NOMO-1 (cell line): ENCODE measurements around the gene ATP5PF.
"Not testable (repeated sequence)": the region's sequence is repeated elsewhere in the genome, so short reads cannot be mapped to it uniquely, and the experiment has no call there.

Experiments
- DNase-seq, 2 experiments: peaks; one replicate each; lab custom pipeline; 2025; ENCODE audit not compliant: unreplicated experiment in 2 of 2; lab: John Stamatoyannopoulos, UW

Gene ATP5PF

DNA sequence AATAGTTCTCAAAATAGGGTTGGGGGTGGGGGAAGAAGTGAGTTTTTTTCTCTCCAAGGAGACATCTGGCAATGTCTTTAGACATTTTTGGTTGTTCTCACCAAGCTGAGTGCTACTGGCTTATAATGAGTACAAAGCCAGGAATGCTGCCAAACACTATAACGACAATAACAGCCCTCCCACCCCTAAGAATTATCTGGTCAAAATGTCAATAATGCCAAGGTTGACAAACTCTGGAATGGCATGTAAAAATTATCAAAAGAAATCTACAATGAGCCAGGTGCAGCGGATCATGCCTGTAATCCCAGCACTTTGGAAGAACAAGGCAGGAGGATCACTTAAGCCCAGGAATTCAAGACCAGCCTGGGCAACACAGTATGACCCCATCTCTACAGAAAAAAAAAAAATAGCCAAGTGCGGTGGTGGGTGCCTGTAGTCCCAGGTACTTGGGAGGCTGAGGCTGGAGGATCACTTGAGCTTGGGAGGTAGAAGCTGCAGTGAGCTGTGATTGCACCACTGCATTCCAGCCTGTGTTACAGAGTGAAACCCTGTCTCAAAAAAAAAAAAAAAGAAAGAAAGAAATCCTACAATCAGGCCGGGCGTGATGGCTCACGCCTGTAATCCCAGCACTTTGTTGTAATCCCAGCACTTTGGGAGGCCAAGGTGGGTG, 2.5 kb downstream of the ATP5PF start:
- no peak for DNase-seq

GRCh38 chr21:25722631-25723030, 12.1 kb downstream of the ATP5PF start:
- peak; percentile 68 to 79 for DNase-seq

- no peak for DNase-seq
These were observed 12.7 kb downstream of the ATP5PF start for GRCh38 chr21:25721987-25722386.

GRCh38 chr21:25717491-25718147, 17.1 kb downstream of the ATP5PF start:
- no peak for DNase-seq

- DNase-seq, result not testable (repeated sequence)
These were observed 20.6 kb downstream of the ATP5PF start for GRCh38 chr21:25714066-25714465.

- DNase-seq, result no peak
These were observed 24.2 kb downstream of the ATP5PF start for GRCh38 chr21:25710550-25710949.

DNA sequence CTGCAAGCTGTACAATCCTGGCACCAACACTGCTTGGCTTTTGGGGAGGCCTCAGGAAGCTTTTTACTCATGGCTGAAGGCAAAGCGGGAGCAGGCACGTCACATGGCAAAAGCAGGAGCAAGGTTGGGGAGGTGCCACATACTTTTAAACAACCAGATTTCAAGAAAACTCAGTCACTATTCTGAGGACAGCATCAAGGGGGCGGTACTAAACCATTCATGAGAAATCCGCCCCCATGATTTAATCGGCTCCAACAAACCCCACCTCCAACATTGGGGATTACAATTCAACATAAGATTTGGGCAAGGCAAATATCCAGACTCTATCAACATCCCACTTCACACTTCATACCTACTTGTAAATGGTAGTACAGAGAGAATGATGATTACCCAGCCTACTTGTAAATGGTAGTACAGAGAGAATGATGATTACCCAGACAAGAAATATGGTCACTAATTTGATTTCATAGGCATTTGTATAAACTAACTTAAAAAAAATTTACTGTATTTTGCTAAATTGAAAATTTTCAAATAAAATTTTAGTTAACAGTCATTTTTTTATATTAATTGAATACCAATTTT, 24.9 kb downstream of the ATP5PF start:
- no peak for DNase-seq

- peak in 1 of 2 experiments; percentile 32 for DNase-seq
These were observed 26.1 kb downstream of the ATP5PF start for GRCh38 chr21:25708467-25709065.

DNA sequence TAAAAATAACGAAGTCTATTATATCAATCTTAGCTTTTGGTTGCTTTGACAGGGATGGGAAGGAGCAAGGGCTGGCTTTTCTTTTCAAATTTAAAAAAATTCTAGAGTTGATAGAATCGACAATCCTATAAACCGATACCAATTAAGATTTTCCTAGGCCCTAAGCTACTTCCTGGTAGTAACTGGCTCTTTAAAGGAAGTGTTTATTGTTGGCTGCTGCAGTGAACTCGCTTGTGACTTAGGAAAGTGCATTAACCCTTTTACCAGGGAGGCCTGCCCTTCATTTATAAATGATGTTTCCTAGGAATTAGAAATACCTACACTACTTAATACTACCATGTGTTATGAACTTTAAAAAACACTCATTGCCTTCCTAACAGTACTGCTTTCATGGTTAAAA, 33.2 kb downstream of the ATP5PF start:
- DNase-seq, result peak in 1 of 2 experiments; percentile 31

- no peak for DNase-seq
These were observed 34.0 kb downstream of the ATP5PF start for GRCh38 chr21:25700741-25701140.

GRCh38 chr21:25695461-25695860, 39.2 kb downstream of the ATP5PF start:
- DNase-seq, result not testable (repeated sequence)

GRCh38 chr21:25691976-25692375, 42.7 kb downstream of the ATP5PF start:
- DNase-seq, result no peak

- no peak for DNase-seq
These were observed 45.5 kb downstream of the ATP5PF start for GRCh38 chr21:25689226-25689625.

GRCh38 chr21:25688275-25689155, 46.2 kb downstream of the ATP5PF start:
- no peak for DNase-seq

DNA sequence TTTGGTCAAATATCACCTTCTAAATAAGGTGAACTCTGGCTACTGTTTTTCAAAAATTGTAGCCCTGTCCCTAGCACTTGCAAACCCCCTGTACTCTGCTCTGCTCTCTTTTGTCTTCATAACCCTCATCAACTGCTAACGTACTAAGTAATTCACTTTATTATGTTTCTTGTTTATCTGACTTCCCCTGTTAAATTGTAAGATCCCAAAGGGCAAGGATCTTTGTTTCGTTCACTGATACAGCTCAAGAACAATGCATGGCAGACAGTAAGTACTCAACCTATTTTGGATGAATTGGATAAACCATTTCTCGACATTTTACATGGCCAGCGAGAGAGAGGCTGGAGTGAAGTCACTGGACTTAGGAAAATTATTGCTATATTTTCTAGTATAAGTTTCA, 46.9 kb downstream of the ATP5PF start:
- no peak for DNase-seq

DNA sequence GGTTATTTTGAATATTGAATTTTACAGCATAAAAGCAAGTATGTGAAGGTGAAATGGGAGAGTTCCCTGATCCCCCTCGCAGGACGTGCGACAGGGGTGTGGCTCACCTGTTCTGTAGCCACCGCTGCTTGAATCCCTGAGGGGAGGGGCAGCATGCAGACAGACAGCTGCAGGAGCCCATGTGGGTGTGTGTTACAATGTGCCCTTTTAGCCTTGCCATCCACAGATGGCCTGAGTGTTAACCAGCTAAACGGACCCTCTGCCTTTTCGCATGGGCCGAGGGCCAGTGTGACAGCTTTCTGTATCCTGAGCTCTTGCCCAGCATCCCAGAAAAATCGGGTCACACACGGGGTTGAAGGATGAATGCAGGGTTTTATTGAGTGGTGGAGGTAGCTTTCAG, 52.3 kb downstream of the ATP5PF start:
- no peak for DNase-seq

DNA sequence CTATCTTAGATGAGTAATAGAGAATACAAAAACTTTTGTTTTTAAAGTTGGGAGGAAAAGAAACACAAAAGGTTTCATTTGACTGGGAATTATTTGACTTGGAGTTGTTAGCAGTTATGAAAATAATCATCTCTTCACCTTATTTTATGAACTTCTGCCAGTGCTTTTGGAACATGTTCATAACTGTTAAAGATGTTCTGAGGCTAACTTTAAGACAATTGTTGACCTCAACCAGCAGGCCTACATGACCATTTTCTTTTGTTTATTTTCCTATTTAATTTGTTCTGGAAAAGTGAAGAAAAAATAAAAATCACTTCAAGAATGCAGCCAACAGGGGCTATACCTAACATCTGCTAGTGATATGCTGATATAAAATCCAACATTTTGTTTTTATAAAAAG, 58.3 kb downstream of the ATP5PF start:
- DNase-seq, result no peak
